Measurements from ENCODE around the gene THEMIS.

GRCh38 chr6:127706216-127706615, 194.6 kb downstream of the THEMIS start:
- no peak for TF ChIP-seq CTCF (conservative IDR thresholded peaks at IDR 0.05; ENCODE audit: low read depth, low read length)
- TF ChIP-seq EZH2 (IDR thresholded peaks at IDR 0.05; ENCODE audit: borderline replicate concordance, low read depth, low read length, poor library complexity, severe bottlenecking): no peak

Measured in A673 (cell line).